Prostate gland (tissue), 2 donors: Measurements from ENCODE around the gene MYH3. TPM values are rescaled to one million over a fixed set of nuclear protein-coding genes. Genes with fewer than 3 reads are reported as not detected.

ENCODE experiments used
- DNase-seq: peaks from one replicate; pipeline ENCODE4 v3.0.0-alpha.2; 2019; ENCODE audit warnings: low spot score
- H3K27ac ChIP-seq, 2 donors: fragments of 200-600 bp; sonication (generic); 2 replicates each; pipeline ENCODE4 v1.5.1; 2017 to 2019
- H3K27me3 ChIP-seq: fragments of 200-600 bp; sonication (generic); replicated peaks from 2 replicates; pipeline ENCODE4 v1.5.1; 2019; ENCODE audit not compliant: insufficient read depth
- H3K36me3 ChIP-seq, 2 donors: fragments of 200-600 bp; sonication (generic); 1 replicate in 1 of 2; 2 replicates in 1 of 2; pipeline versions ENCODE4 v1.5.1 to v1.8.1; 2017 to 2019
- H3K4me1 ChIP-seq: fragments of 200-600 bp; sonication (generic); replicated peaks from 2 replicates; pipeline ENCODE4 v1.5.1; 2019
- H3K4me3 ChIP-seq, 2 donors: fragments of 200-600 bp; sonication (generic); 2 replicates each; pipeline ENCODE4 v1.5.1; 2017 to 2019
- H3K9me3 ChIP-seq: fragments of 200-600 bp; sonication (generic); 2 replicates; pipeline ENCODE4 v1.5.1; 2017
- POLR2A ChIP-seq: fragments of 450-650 bp; IDR thresholded peaks from one replicate; pipeline ENCODE4 v1.6.1; 2016; ENCODE audit warnings: antibody characterized with exemption, mild to moderate bottlenecking
- POLR2AphosphoS5 ChIP-seq: sonication (generic); formaldehyde crosslinking; IDR thresholded peaks from one replicate; pipeline ENCODE4 v1.6.1; 2017; ENCODE audit warnings: antibody characterized with exemption
- WGBS: methylation state at CpG from one replicate; pipeline ENCODE4 v1.1.5; 2018; 5-methylcytosine and 5-hydroxymethylcytosine counted together
- intact Hi-C: fragments of 100-400 bp; cut with DNase I; formaldehyde crosslinking; loops from one replicate; pipeline ENCODE4 v1.14.2; 2022
- total RNA-seq, 2 donors: library from RNA; depleted of rRNA; stranded (reverse); fragments of >200 nt; gene quantifications; one replicate each; pipeline ENCODE4 v1.1.0, GENCODE V29; 2016
- TF ChIP-seq, protein P1 (sequence below), 4 experiments: fragments of 200-600 bp in 2 of 4; fragments of 450-650 bp in 2 of 4; sonication (generic) in 2 of 4; IDR thresholded peaks; 1 replicate in 3 of 4; 2 replicates in 1 of 4; pipeline ENCODE4 v1.5.1; 2016 to 2019; ENCODE audit warnings: antibody characterized with exemption in 4 of 4, mild to moderate bottlenecking in 2 of 4, moderate library complexity in 2 of 4

MYH3 gene
- total RNA-seq, 2 donors from 2014 or later: 5.9 to 14.8 TPM

DNA sequence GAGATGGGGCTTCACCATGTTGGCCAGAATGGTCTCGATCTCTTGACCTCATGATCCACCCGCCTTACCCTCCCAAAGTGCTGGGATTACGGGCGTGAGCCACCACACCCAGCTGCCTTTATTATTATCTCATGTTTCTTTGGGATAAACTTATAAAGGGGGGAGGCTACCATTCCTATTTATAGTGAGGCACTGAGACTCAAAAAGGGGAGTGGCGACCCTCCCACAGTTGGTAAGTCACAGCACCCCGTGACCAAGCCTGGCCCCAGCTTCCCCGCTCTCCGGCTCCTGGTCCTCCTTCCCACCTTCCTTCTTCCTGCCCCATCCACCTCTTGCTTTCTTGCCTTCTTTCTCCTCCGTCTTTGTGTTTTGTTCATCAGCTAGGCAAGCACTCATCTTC lies 5.2 kb downstream of the MYH3 start:
- no peak overlapping the region for H3K27ac ChIP-seq
- no peaks in the 10 kb centered on the region for H3K27me3 ChIP-seq
- H3K9me3 ChIP-seq: no peaks in the 10 kb centered on the region
- DNase-seq: no peak
- 79% methylated on average over 9 of the region's 9 CpGs for WGBS
- intact Hi-C loops: no loop called here
- H3K36me3 ChIP-seq: no peaks in the 10 kb centered on the region
- no peak overlapping the region for H3K4me3 ChIP-seq
- no peaks in the 10 kb centered on the region for H3K4me1 ChIP-seq
- TF ChIP-seq, protein P1, sequence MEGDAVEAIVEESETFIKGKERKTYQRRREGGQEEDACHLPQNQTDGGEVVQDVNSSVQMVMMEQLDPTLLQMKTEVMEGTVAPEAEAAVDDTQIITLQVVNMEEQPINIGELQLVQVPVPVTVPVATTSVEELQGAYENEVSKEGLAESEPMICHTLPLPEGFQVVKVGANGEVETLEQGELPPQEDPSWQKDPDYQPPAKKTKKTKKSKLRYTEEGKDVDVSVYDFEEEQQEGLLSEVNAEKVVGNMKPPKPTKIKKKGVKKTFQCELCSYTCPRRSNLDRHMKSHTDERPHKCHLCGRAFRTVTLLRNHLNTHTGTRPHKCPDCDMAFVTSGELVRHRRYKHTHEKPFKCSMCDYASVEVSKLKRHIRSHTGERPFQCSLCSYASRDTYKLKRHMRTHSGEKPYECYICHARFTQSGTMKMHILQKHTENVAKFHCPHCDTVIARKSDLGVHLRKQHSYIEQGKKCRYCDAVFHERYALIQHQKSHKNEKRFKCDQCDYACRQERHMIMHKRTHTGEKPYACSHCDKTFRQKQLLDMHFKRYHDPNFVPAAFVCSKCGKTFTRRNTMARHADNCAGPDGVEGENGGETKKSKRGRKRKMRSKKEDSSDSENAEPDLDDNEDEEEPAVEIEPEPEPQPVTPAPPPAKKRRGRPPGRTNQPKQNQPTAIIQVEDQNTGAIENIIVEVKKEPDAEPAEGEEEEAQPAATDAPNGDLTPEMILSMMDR (IDR thresholded peaks at IDR 0.05): no peak
- TF ChIP-seq POLR2A (no peak), POLR2AphosphoS5 (no peak)

DNA sequence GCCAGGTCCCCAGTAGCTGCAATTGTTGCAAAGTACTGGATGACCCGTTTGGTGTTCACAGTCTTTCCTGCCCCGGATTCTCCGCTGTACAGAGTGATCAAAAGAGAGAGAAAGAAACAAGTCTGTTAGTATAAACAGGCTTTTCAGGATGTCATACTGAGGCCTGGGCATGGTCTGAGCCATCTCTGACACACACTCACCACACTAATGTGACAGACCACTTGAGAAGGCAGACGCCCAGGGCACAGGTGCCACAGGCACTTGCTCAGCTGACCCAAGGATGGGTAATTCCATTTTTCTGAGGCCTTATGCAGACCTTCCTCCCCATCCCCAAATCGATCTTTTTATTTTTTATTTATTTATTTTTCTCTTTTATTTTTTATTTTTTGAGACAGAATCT lies 7.5 kb downstream of the MYH3 start:
- intact Hi-C loops: loop anchor here (5.0 kb wide), 1 partner anchor 33 kb away; no protein-coding TSS in a partner anchor
- TF ChIP-seq POLR2AphosphoS5 (no peak), POLR2A (no peak)
- TF ChIP-seq, protein P1 (IDR thresholded peaks at IDR 0.05): no peak
- no peak overlapping the region for H3K4me3 ChIP-seq
- H3K36me3 ChIP-seq: no peaks in the 10 kb centered on the region
- H3K4me1 ChIP-seq: no peaks in the 10 kb centered on the region
- H3K9me3 ChIP-seq: no peaks in the 10 kb centered on the region
- no peak overlapping the region for H3K27ac ChIP-seq
- no peak for DNase-seq
- 89% methylated on average over 5 of the region's 5 CpGs for WGBS
- no peaks in the 10 kb centered on the region for H3K27me3 ChIP-seq

DNA sequence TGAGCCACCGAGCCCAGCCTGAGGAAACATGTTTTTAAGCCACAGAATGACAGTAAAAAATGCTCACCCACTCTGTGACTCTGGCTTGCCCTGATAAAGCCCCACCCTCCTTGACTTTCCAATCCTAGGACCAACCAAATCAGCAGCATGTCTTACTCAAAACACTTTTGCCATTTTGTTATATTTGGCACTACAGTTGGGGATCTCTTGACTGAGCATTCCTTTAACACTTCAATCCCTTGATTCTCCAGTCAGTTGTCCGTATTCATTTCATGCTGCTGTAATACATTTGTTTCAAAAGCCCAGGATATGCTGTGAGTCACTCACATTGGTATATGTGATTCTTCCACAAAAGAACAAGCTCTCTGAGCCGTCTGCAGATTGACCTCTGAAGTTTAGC lies 8.2 kb downstream of the MYH3 start:
- Histone ChIP-seq H3K4me1 (no peaks in the 10 kb centered on the region), H3K27ac (no peak overlapping the region), H3K9me3 (no peaks in the 10 kb centered on the region), H3K4me3 (no peak overlapping the region), H3K36me3 (no peaks in the 10 kb centered on the region), H3K27me3 (no peaks in the 10 kb centered on the region)
- intact Hi-C loops: loop anchor here (5.0 kb wide), 1 partner anchor 33 kb away; no protein-coding TSS in a partner anchor
- 81% methylated on average over 3 of the region's 3 CpGs for WGBS
- TF ChIP-seq POLR2AphosphoS5 (no peak), POLR2A (no peak)
- TF ChIP-seq, protein P1 (IDR thresholded peaks at IDR 0.05): no peak
- DNase-seq: no peak

DNA sequence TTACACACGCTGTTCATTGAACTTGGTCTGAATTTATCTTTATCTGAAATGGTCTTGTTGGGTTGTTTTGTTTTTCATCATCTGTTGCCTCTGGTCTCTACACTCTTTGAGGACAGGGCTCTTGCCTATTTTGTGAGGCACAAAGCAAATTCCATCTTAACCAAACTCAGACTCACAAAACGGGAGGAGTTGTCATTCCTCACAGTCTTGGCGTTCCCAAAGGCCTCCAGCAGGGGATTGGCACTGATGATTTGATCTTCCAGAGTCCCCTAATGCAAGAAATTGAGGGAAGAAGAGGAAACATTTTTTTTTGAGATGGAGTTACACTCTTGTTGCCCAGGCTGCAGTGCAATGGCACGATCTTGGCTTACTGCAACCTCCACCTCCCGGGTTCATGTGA lies 8.7 kb downstream of the MYH3 start:
- DNase-seq: no peak
- H3K4me3 ChIP-seq: no peak overlapping the region
- WGBS: 90% methylated on average over 5 of the region's 5 CpGs
- no peaks in the 10 kb centered on the region for H3K4me1 ChIP-seq
- intact Hi-C loops: loop anchor here (5.0 kb wide), 1 partner anchor 34 kb away; no protein-coding TSS in a partner anchor
- H3K9me3 ChIP-seq: no peaks in the 10 kb centered on the region
- TF ChIP-seq POLR2A (no peak), POLR2AphosphoS5 (no peak)
- TF ChIP-seq, protein P1 (IDR thresholded peaks at IDR 0.05): no peak
- no peaks in the 10 kb centered on the region for H3K27me3 ChIP-seq
- H3K36me3 ChIP-seq: no peaks in the 10 kb centered on the region
- H3K27ac ChIP-seq: no peak overlapping the region

DNA sequence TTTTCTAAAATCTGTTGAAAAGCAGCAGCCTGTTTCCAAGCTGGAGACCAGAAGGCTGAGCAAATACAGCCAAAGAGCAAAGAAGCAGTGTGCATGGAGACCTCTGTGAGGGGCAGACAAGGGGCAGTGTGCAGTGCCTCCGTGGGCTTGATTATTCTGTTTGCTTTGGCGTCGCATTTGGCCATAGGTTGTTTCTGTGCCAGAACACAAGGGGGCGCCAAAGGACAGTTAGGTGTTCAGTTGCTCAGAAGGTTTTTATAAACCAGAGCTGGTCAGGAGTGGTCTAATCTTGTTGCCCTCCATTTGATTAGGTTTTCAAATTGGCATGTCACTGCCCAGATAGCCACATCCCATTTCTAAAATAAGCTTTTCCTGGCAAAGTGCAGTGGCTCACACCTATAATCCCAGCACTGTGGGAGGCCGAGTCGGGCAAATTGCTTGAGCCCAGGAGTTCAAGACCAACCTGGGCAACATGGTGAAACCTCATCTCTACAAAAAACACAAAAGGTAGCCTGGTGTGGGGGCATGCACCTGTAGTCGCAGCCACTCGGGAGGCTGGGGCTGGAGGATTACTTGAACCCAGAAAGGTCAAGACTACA lies 10.6 kb downstream of the MYH3 start:
- WGBS: 46% methylated on average over 8 of the region's 8 CpGs
- intact Hi-C loops: loop anchor here (5.0 kb wide), 1 partner anchor 36 kb away; no protein-coding TSS in a partner anchor
- no peaks in the 10 kb centered on the region for H3K36me3 ChIP-seq

More for the DNA sequence above, 10.6 kb downstream of the MYH3 start:
- no peak overlapping the region for H3K4me3 ChIP-seq
- H3K27ac ChIP-seq: no peak overlapping the region
- no peaks in the 10 kb centered on the region for H3K4me1 ChIP-seq
- DNase-seq: peak; percentile 60
- H3K9me3 ChIP-seq: no peaks in the 10 kb centered on the region
- no peaks in the 10 kb centered on the region for H3K27me3 ChIP-seq
- TF ChIP-seq POLR2AphosphoS5 (no peak), POLR2A (no peak)
- TF ChIP-seq, protein P1 (IDR thresholded peaks at IDR 0.05): peak; percentile 61 to 80 (median 76)
